ENCODE measurements around the gene C20orf144. TPM values are rescaled to one million over a fixed set of nuclear protein-coding genes. Genes with fewer than 3 reads are reported as not detected.

Gene C20orf144
- total and polyA plus RNA-seq, 4 donors = not detected

GRCh38 chr20:33680686-33681085 lies 18.6 kb downstream of the C20orf144 start:
- Histone ChIP-seq H3K9ac (ENCODE audit: low read depth in 1 of 2, low read length in 2 of 2) (no peak overlapping the region), H3K27ac (ENCODE audit: low read depth in 1 of 2, low read length in 2 of 2) (no peak overlapping the region), H3K4me1 (ENCODE audit: control insufficient read depth in 4 of 4, insufficient read depth in 4 of 4, low read length in 3 of 4) (peaks cover 0 to 11% (median 3%) of the 10 kb centered on the region in 4 donors), H3K36me3 (ENCODE audit: control insufficient read depth in 4 of 4, insufficient read depth in 3 of 4, low read depth in 1 of 4, low read length in 3 of 4) (no peaks in the 10 kb centered on the region), H3K4me3 (ENCODE audit: low read depth in 1 of 3, low read length in 3 of 3) (no peak overlapping the region), H3K9me3 (ENCODE audit: control insufficient read depth in 4 of 4, low read length in 3 of 4) (no peaks in the 10 kb centered on the region), H3K27me3 (ENCODE audit: control insufficient read depth in 4 of 4, insufficient read depth in 4 of 4, low read length in 3 of 4) (no peaks in the 10 kb centered on the region)
- WGBS = 94% methylated on average over 2 of the region's 2 CpGs
- TF ChIP-seq HNF4A (conservative IDR thresholded peaks at IDR 0.05) = no peak
- TF ChIP-seq YY1 (IDR thresholded peaks at IDR 0.05) = no peak
- TF ChIP-seq EGR1 (IDR thresholded peaks at IDR 0.05; ENCODE audit: low read depth in 2 of 2) = no peak
- TF ChIP-seq GABPA (IDR thresholded peaks at IDR 0.05 in 1 of 2, conservative IDR thresholded peaks at IDR 0.05 in 1 of 2) = no peak
- TF ChIP-seq SP1 (IDR thresholded peaks at IDR 0.05) = no peak
- no peak for TF ChIP-seq REST (IDR thresholded peaks at IDR 0.05)
- no peak for DNase-seq (ENCODE audit: low spot score)

GRCh38 chr20:33681288-33681687 lies 19.2 kb downstream of the C20orf144 start:
- no peak for DNase-seq (ENCODE audit: low spot score)
- TF ChIP-seq RAD21 (IDR thresholded peaks at IDR 0.05) (no peak), EGR1 (IDR thresholded peaks at IDR 0.05; ENCODE audit: low read depth in 2 of 2) (no peak), GABPA (IDR thresholded peaks at IDR 0.05 in 1 of 2, conservative IDR thresholded peaks at IDR 0.05 in 1 of 2) (no peak), REST (IDR thresholded peaks at IDR 0.05) (no peak)
- no peaks in the 10 kb centered on the region for H3K36me3 ChIP-seq (ENCODE audit: control insufficient read depth in 4 of 4, insufficient read depth in 3 of 4, low read depth in 1 of 4, low read length in 3 of 4)
- H3K9me3 ChIP-seq (ENCODE audit: control insufficient read depth in 4 of 4, low read length in 3 of 4) = no peaks in the 10 kb centered on the region
- no peaks in the 10 kb centered on the region for H3K27me3 ChIP-seq (ENCODE audit: control insufficient read depth in 4 of 4, insufficient read depth in 4 of 4, low read length in 3 of 4)
- no peak overlapping the region for H3K27ac ChIP-seq (ENCODE audit: low read depth in 1 of 2, low read length in 2 of 2)
- no peak overlapping the region for H3K9ac ChIP-seq (ENCODE audit: low read depth in 1 of 2, low read length in 2 of 2)
- H3K4me1 ChIP-seq (ENCODE audit: control insufficient read depth in 4 of 4, insufficient read depth in 4 of 4, low read length in 3 of 4) = peaks cover 0 to 14% (median 6%) of the 10 kb centered on the region in 4 donors
- no peak overlapping the region for H3K4me3 ChIP-seq (ENCODE audit: low read depth in 1 of 3, low read length in 3 of 3)
- WGBS = 90% methylated on average over 5 of the region's 5 CpGs

GRCh38 chr20:33681728-33682353 lies 19.7 kb downstream of the C20orf144 start:
- Histone ChIP-seq H3K9ac (ENCODE audit: low read depth in 1 of 2, low read length in 2 of 2) (no peak overlapping the region), H3K36me3 (ENCODE audit: control insufficient read depth in 4 of 4, insufficient read depth in 3 of 4, low read depth in 1 of 4, low read length in 3 of 4) (no peaks in the 10 kb centered on the region), H3K4me3 (ENCODE audit: low read depth in 1 of 3, low read length in 3 of 3) (no peak overlapping the region), H3K27ac (ENCODE audit: low read depth in 1 of 2, low read length in 2 of 2) (no peak overlapping the region), H3K27me3 (ENCODE audit: control insufficient read depth in 4 of 4, insufficient read depth in 4 of 4, low read length in 3 of 4) (no peaks in the 10 kb centered on the region), H3K4me1 (ENCODE audit: control insufficient read depth in 4 of 4, insufficient read depth in 4 of 4, low read length in 3 of 4) (peaks cover 2 to 17% (median 8%) of the 10 kb centered on the region in 4 donors), H3K9me3 (ENCODE audit: control insufficient read depth in 4 of 4, low read length in 3 of 4) (no peaks in the 10 kb centered on the region)
- TF ChIP-seq SP1 (IDR thresholded peaks at IDR 0.05) (no peak), HNF4G (IDR thresholded peaks at IDR 0.05) (no peak), HNF4A (conservative IDR thresholded peaks at IDR 0.05) (no peak), TAF1 (conservative IDR thresholded peaks at IDR 0.05) (no peak), ZBTB33 (IDR thresholded peaks at IDR 0.05) (no peak), RXRA (IDR thresholded peaks at IDR 0.05) (no peak), NR2F2 (IDR thresholded peaks at IDR 0.05) (no peak), ATF3 (IDR thresholded peaks at IDR 0.05) (no peak)
- WGBS = 94% methylated on average over 9 of the region's 9 CpGs
- DNase-seq (ENCODE audit: low spot score) = no peak
